Measurements from ENCODE around the gene ACAP1. TPM values are rescaled to one million over a fixed set of nuclear protein-coding genes. Genes with fewer than 3 reads are reported as not detected.

The ACAP1 gene
- total and polyA plus RNA-seq, 12 donors, result 2.4 to 23.4 (median 13.4) TPM

- no peak overlapping the region for H3K27ac ChIP-seq
- H3K36me3 ChIP-seq, result peaks cover 7 to 85% (median 60%) of the 10 kb centered on the region in 9 donors
- H3K4me1 ChIP-seq, result peaks cover 12 to 38% (median 32%) of the 10 kb centered on the region in 9 donors
- no peak for DNase-seq
- no peak for ATAC-seq
- H3K27me3 ChIP-seq, result no peaks in the 10 kb centered on the region
- no peaks in the 10 kb centered on the region for H3K9me3 ChIP-seq
- intact Hi-C loops (cut with DNase I), result no loop called here
- 80 to 86% methylated on average over 16 of the region's 16 CpGs for WGBS, 2 donors
- no peak for TF ChIP-seq CTCF (IDR thresholded peaks at IDR 0.05)
- H3K4me3 ChIP-seq, result no peak overlapping the region
These were observed 19.0 kb upstream of the ACAP1 start for GRCh38 chr17:7317161-7317803.

GRCh38 chr17:7318121-7318860, 18.0 kb upstream of the ACAP1 start:
- WGBS, 2 donors, result 93 to 94% methylated on average over 13 of the region's 13 CpGs
- intact Hi-C loops (cut with DNase I), result no loop called here
- H3K36me3 ChIP-seq, result peaks cover 4 to 85% (median 60%) of the 10 kb centered on the region in 9 donors
- H3K4me1 ChIP-seq, result peaks cover 7 to 27% (median 23%) of the 10 kb centered on the region in 9 donors
- no peak overlapping the region for H3K27ac ChIP-seq
- ATAC-seq, result no peak
- no peak for TF ChIP-seq CTCF (IDR thresholded peaks at IDR 0.05)
- DNase-seq, result no peak
- H3K27me3 ChIP-seq, result no peaks in the 10 kb centered on the region
- H3K4me3 ChIP-seq, result no peak overlapping the region
- no peaks in the 10 kb centered on the region for H3K9me3 ChIP-seq

DNA sequence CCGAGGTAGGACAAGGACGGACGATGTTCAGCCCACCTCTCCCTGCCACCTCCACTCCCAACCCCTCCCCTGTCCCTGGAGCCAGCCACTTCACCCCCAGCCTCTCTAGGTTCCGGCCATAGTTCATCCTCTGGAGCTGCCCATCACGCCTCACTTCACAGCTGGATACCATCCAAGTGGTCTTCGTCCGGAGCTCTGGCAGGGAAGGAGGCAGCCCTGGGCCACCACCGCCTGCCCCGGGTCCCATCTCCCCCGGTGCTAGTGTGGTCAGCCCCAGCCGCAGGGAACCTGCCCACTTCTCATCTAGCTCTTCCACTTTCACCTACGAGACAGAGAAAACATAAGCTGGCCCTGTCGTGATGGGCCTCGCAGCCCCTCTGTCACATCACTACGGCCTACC, 14.9 kb upstream of the ACAP1 start:
- intact Hi-C loops (cut with DNase I), result no loop called here
- no peaks in the 10 kb centered on the region for H3K27me3 ChIP-seq
- no peak for TF ChIP-seq CTCF (IDR thresholded peaks at IDR 0.05)
- no peaks in the 10 kb centered on the region for H3K9me3 ChIP-seq
- H3K4me3 ChIP-seq, result no peak overlapping the region
- H3K27ac ChIP-seq, result no peak overlapping the region
- peaks cover 6 to 99% (median 70%) of the 10 kb centered on the region in 9 donors for H3K36me3 ChIP-seq
- DNase-seq, result no peak
- peaks cover 0 to 4% (median 0%) of the 10 kb centered on the region in 9 donors for H3K4me1 ChIP-seq
- ATAC-seq, result no peak
- 86 to 90% methylated on average over 15 of the region's 15 CpGs for WGBS, 2 donors

DNA sequence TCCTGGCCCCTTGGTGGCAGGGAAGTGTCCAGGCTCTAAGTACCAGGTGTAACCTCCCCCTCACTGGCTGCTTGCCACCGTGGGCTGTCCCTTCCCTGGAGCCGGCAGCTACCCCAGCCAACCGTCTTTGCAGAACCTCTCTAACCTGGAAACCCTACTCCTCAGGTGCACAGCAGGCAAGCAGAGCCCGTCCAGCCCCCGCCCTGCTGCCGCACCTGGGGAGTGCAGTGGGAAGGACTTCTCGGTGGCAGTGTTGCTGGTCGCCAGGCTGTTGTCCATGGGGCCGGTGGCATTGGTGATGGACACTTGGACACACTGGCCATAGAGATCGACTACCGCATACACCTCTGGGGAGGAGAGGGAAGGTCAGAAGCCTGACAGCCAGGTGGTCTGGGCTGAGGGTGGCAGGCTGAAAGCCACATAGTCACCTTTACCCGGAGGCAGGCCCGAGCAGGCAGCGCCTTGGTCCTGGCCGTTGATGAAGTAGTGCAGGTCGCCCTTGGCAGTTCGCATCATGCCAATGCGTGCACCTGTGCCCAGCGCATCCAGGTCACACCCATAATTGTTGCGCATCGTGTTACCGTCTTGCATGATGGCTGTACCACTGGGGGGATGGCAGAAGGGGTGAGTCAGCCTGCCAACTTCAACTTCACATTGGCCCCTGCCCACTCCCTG, 13.7 kb upstream of the ACAP1 start:
- H3K4me3 ChIP-seq, result no peak overlapping the region
- H3K27ac ChIP-seq, result no peak overlapping the region
- 91 to 93% methylated on average over 22 of the region's 22 CpGs for WGBS, 2 donors
- intact Hi-C loops (cut with DNase I), result no loop called here
- DNase-seq, result no peak
- TF ChIP-seq CTCF (IDR thresholded peaks at IDR 0.05), result no peak
- H3K27me3 ChIP-seq, result no peaks in the 10 kb centered on the region
- ATAC-seq, result no peak
- peaks cover 0 to 6% (median 2%) of the 10 kb centered on the region in 9 donors for H3K4me1 ChIP-seq
- H3K9me3 ChIP-seq, result no peaks in the 10 kb centered on the region
- peaks cover 6 to 91% (median 60%) of the 10 kb centered on the region in 9 donors for H3K36me3 ChIP-seq

Measured in heart right ventricle (tissue), 16 donors.